Hippocampal formation (tissue), 2 donors: ENCODE results near the gene NRSN1.
"Not testable (repeated sequence)": the region's sequence is repeated elsewhere in the genome, so short reads cannot be mapped to it uniquely, and the experiment has no call there.

ENCODE experiments used
- DNase-seq, 2 donors: peaks; one replicate each; lab custom pipeline; 2025; lab: John Stamatoyannopoulos, UW

Gene NRSN1

DNA sequence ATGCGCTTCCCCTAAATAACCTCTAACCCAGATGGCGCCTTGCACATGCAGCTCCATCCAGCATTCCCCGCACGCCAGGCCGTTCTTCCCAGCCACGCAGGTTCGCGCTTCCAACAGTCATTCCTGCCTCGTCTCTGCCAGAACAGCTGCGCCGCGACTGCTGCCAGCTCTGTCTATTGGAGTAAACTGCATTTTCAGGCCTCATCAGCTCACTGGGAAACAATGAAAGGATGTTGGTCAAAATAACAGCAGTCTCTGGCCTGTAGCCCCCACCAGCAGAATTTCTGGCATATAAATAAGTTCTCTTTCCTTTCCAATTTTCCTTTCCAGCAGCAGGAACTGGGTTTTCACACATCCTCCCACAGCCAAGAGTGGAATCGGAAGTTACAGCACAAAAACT is 14.6 kb downstream of the NRSN1 start:
- DNase-seq = peak; percentile 22 to 27

DNA sequence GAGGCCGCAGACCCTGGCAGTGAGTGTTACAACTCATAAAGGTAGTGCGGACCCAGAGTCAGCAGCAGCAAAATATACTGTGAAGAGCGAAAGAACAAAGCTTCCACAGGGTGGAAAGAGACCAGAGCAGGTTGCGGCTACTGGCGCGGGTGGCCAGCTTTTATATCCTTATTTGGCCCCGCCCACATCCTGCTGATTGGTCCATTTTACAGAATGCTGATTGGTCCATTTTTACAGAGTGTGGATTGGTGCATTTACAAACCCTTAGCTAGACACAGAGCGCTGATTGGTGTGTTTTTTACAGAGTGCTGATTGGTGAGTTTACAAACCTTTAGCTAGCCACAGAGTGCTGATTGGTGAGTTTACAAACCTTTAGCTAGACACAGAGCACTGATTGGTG is 16.7 kb downstream of the NRSN1 start:
- not testable (repeated sequence) for DNase-seq

- DNase-seq = no peak
Observed at GRCh38 chr6:24145690-24146131, 19.7 kb downstream of the NRSN1 start.

DNA sequence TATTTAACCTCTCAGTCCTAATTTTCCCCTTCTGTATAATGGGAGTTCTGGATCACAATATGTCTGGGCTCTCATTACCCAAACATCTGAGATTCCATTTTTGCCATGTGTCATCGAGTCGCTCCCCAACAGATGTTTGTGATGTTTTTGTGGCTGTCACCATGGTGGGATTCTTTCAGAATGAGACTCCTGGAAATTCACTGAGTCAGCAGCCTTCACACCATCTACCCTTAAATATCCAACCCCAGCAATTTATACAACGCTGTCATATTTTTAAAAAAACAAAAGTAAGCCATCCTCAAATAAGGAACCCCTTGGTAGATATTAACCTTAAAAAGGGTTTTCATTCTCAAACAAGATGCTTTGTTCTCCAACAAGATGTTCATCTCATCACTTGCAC is 20.9 kb downstream of the NRSN1 start:
- DNase-seq = no peak

DNA sequence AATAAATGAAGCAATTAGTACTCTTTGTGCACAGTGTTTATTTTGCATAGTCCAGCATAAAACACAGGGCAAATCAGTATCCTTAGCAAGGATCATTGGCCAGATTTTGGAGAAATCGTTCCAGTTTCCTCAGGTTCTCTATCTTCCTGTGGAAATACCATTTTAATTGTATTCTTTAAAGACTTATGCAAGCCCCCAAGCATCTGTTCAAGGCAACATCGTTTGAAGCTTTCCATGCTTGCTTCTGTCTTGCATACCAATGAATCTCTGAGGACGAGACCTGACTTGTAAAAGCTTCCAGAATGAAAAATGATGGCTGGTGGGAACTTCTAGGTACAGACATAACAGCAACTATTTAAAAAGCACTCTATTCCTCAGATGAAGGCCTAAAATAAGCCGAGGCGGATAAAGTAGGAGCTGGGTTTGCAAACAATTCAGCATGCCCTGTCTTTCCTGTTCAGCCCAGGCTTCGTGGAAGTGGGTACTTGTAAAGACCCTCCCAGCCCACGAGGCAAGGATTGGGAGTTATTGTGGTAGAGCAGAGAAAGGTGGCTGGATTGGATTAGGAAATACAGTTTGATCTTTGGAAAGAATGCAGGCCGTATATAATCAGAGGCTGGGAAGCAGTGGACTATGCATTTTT is 21.6 kb downstream of the NRSN1 start:
- peak in 1 of 2 donors; percentile 71 for DNase-seq

- no peak for DNase-seq
Observed at GRCh38 chr6:24148154-24148570, 22.1 kb downstream of the NRSN1 start.

- DNase-seq = no peak
Observed at GRCh38 chr6:24148684-24149083, 22.7 kb downstream of the NRSN1 start.

DNA sequence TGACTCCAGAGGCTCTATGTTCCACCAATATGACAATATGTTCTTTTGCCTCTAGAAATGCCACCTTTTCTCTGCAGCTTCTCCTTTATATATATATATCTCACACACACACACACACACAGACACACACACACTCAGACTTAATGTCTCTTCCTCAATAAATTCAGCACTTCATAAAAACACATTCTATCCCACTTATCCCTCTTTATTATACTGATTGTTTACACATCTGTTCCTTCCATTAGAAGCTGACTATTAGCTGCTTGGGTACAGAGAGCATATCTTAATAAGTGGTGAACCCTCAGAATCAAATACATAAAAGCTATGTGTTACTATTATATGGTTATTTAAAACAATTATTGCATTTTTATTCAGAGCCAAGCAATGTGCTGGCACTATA is 23.3 kb downstream of the NRSN1 start:
- no peak for DNase-seq

DNA sequence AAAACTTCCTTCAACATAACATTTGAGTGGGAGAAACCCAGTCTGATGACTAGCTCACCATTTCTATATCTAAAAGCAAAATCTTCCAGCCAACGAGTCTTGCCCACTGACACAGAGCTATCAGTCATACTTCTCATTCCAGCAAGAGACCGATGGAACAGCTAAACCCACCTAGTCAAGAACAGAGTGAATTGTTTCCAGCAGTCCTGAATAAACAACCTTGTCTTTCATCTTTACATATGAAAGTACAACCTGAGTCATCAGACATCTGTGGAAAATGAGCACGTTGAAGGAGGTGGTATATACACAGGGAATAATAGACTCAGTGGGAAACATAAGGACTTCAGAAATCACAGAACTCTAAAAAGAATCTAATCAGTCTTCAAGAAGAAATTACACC is 23.8 kb downstream of the NRSN1 start:
- no peak for DNase-seq

- DNase-seq = no peak
Observed at GRCh38 chr6:24152014-24152413, 26.0 kb downstream of the NRSN1 start.

DNA sequence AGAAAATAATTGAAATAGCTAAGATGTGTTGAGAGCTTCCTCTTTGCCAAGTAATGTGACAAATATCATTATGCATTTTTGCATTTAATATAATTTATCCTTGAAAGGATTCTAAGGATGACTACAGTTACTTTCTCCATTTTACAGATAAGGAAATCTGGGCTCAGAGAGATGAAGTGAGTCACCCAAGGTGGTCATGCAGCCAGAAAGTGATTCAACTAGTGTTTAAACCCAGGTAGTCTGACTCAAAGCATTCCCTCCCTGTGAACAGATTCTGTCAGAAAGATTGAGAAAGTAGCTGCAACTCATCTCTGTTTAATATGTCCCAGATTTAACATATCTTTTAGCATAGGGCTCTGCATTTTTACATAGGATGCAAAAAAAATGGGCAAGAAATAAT is 28.1 kb downstream of the NRSN1 start:
- DNase-seq = no peak

DNA sequence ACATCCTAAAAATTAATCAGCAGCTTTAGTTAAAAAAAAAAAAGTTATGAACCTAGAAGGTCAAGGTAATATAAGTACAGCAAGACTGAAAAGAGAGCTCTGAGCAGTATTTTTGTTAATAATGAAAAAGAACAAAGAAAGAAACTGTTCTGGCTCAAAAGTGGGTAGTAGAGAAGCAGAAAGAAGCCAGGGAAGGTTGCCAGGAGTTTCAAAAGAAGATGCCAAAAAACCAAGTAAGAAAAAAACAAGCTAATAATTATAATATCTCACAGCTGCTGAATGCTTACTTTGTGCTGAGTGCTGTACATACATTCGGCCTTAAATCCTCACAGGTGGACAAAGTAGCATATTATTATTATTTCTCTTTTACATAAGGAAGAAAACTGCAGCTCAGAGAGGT is 31.9 kb downstream of the NRSN1 start:
- DNase-seq = no peak

DNA sequence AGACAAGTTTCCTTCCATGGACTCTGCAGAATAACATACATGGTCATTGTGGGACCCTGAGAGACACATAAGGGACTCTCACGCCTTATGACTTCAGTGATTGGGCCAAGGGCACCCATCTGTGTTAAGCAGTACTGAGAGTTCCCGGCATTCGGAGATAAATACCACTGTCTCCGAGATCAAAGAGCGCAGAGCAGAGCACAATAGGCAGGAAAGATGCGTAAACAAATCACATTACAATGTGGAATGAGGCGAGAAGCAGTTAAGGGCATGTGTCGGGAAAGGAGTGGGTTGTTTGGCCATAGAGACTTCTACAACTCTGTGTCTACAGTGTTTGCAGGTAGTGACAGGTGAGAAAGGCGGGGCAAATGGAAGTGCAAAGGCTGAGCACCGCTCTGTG is 57.6 kb downstream of the NRSN1 start:
- no peak for DNase-seq

- no peak for DNase-seq
Observed at GRCh38 chr6:24186349-24186748, 60.3 kb downstream of the NRSN1 start.

DNA sequence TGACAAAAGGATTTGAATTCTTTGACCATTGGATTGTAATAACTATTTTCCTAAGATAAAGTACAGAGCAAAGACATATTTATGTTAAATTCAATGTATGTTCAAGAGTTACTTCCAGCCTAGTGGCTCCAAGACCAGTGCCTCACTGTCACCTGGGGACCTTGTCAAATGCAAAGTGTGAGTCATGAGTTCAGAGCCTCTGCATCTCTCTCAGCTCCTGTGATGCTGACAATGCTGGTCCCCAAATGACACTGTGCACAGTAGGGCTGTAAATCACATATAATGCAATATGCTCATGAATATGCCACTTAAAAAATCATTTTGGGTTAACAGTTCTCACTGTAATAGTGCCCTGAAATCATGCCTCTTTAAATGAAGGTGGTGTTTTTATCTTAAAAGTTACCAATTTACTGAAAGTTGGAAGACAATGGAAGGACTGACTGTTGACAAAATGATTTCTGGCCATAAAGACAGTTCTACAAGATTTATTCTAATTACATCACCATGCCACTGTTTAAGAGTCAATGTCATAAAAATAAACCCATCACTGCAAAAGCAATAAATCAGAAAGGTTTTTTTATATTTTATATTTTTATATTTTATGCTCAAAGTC is 62.1 kb downstream of the NRSN1 start:
- DNase-seq = no peak

DNA sequence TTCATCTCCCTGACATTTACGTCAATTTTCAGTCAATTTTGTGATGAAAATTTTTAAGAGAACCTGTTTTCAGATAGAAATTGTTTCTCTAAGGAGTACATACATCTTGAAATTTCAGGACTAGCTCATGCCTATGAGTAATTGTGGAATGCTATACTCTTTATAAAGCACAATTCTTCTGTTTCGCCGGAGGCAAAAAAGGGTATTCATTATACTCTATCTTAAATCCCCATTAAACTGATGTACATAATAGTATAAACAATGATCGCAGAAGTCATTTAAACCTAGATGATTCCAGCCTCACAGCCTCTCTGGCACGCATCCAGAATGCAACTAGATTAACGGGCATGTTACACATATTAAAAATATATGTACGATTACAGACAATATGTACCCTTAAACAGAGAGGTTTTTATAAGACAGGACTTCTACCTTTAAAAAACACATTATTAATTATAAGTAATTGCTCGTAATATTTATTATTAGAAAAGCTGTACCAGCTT is 62.6 kb downstream of the NRSN1 start:
- no peak for DNase-seq

- no peak for DNase-seq
Observed at GRCh38 chr6:24191346-24191745, 65.3 kb downstream of the NRSN1 start.

DNA sequence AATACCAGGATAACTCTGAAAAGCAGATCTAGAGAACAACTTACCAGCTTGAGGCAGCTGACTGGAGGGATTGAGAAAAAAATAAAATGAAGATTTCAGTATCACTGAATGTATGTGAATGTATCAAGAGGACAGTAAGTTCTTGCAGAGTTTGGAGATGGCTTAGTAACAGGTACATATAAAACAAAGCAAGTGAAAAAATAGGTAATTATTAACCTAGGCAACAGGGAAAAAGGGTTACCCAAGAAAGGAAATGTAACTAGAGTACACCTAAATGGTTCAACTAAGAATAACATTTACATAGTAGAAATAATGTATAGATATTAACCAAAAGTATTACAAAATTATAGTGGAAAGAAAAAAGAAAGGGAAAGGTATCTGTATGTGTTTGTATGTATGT is 67.3 kb downstream of the NRSN1 start:
- no peak for DNase-seq

GRCh38 chr6:24194978-24195700 is 69.1 kb downstream of the NRSN1 start:
- DNase-seq = no peak

- DNase-seq = no peak
Observed at GRCh38 chr6:24195836-24196597, 70.0 kb downstream of the NRSN1 start.
